ENCODE measurements around the gene GABRA5.

Gene GABRA5

DNA sequence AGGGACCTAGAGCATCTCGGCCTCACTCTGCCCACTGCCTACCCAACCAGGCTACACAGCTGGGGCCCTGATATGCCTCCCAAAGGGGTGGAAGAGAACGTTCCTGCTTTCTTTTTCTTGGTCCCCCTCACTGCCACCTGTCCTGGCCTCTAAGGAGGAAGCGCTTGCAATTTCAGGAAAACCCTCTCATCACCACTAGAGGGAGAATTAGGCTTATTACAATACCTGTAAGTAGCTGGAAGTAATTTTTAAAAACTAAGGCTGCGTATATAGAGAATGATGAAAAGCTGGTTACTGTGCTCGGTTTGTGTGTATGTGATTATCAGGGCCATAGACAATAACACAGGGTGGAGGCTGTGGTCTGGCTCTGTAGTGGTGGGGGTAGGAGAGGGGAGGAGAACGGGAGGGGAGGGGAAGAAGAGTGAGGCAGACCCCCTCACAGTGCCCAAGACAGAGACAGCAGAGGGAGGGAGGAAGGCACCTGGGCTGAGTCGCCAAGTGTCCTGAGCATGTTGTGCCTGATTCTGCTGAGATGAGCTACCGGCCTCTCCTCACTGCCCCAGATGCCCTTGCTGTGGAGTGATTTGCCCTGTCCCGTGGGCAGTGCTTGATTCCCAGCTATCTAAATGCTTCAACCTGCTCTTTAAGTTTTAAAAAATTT lies 107.4 kb downstream of the GABRA5 start:
- Mint-ChIP-seq H3K4me1 (ENCODE audit: low read depth) (no peaks in the 10 kb centered on the region), H3K36me3 (no peaks in the 10 kb centered on the region), H3K27ac (no peak overlapping the region)

DNA sequence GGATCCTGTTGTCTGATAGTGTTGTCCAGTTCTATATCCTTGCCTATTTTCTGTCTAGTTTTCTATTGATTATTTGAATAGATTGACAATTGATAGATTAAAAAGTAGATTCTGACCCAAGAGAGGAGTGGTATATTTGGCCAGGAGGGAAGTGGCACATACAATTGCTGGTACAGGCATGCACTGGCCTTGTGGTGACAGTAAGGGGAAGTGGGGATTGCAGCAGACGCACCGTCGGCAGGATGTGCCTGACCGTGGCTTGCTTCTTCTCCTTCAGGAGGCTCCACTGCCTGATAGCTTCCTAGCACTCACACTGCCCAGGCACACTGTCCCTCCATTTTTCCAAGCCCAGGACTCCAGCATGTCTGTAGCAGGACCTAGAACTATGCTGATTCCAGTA lies 114.6 kb downstream of the GABRA5 start:
- Mint-ChIP-seq H3K9me3 (ENCODE audit: low read depth) (no peaks in the 10 kb centered on the region), H3K27ac (no peak overlapping the region), H3K4me1 (ENCODE audit: low read depth) (no peaks in the 10 kb centered on the region), H3K36me3 (no peaks in the 10 kb centered on the region), H3K4me3 (no peak overlapping the region), H3K27me3 (no peaks in the 10 kb centered on the region)

More for the DNA sequence above, 107.4 kb downstream of the GABRA5 start:
- Mint-ChIP-seq H3K27me3 (peaks cover 14% of the 10 kb centered on the region), H3K9me3 (ENCODE audit: low read depth) (no peaks in the 10 kb centered on the region), H3K4me3 (no peak overlapping the region)

DNA sequence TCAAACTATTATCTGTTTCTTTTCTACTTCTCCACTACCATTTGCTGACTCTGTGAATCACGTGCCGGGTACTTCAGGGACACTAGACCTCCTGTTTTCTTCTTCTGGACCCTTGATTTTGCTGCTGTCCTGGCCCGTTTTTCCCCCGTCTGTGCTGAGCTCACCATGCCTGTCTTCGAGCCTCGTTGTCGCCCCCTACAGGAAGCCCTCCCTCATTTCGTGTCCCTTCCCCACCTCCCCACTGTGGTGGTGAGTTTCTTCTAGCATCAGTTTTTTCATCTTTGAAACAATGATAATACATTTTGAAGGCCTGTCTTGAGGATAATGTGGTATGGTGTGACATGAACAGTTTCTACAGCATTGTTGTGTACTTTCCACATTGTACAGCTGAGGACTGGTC lies 117.0 kb downstream of the GABRA5 start:
- Mint-ChIP-seq H3K4me1 (ENCODE audit: low read depth) (no peaks in the 10 kb centered on the region), H3K9me3 (ENCODE audit: low read depth) (no peaks in the 10 kb centered on the region), H3K27ac (no peak overlapping the region), H3K4me3 (no peak overlapping the region), H3K27me3 (no peaks in the 10 kb centered on the region), H3K36me3 (no peaks in the 10 kb centered on the region)

DNA sequence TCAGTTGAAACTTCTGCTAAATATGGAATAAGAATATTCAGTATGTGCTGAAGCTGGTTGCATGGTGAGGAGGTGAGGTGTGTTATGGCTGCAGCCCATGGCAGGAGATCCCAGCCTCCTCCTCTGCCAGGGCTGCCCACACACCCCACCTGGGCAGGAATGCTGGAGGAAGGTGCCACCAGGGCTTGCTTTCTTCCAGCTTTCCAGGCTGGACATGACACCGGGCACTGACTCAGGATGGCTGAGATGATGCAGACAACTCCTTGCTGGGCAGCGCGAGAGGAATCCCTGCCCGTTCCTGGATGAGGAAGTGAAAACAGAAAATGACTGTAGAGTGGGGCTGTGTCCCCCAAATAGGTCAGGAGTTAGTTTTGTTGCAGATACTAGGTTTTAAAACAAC lies 118.2 kb downstream of the GABRA5 start:
- Mint-ChIP-seq H3K27me3 (no peaks in the 10 kb centered on the region), H3K36me3 (no peaks in the 10 kb centered on the region), H3K4me1 (ENCODE audit: low read depth) (no peaks in the 10 kb centered on the region), H3K9me3 (ENCODE audit: low read depth) (no peaks in the 10 kb centered on the region), H3K27ac (no peak overlapping the region), H3K4me3 (no peak overlapping the region)

DNA sequence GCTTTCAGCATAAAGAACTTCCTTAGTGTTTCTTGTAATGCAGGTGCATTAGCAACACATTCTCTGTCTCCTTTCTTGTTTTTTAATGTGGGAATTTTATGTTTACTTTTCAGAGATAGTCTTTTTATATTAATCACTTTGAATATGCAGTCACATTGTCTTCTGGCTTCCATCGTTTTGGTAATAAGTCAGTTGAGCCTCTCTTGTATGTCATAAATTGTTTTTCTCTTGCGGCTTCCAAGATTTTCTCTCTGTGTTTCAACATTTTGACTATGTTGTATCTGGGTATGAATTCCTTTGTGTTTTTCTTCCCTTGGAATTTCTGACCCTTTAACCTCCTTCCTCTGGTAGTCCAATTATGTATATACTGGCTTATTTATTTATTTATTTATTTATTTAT lies 129.4 kb downstream of the GABRA5 start:
- H3K4me1 Mint-ChIP-seq (ENCODE audit: low read depth) = no peaks in the 10 kb centered on the region
- H3K27me3 Mint-ChIP-seq = peaks cover 2% of the 10 kb centered on the region
- peaks cover 2% of the 10 kb centered on the region for H3K36me3 Mint-ChIP-seq
- no peak overlapping the region for H3K27ac Mint-ChIP-seq
- H3K9me3 Mint-ChIP-seq (ENCODE audit: low read depth) = peaks cover 12% of the 10 kb centered on the region
- H3K4me3 Mint-ChIP-seq = no peak overlapping the region

Data from activated naive CD8-positive, alpha-beta T cell (primary cell).